K562 (cell line): ENCODE results near the gene RAPSN. TPM values are rescaled to one million over a fixed set of nuclear protein-coding genes. Genes with fewer than 3 reads are reported as not detected.

Experiments
- CBFA2T3 ChIP-seq: fragments of 450-650 bp; IDR thresholded peaks from 2 replicates; pipeline ENCODE4 v1.6.1; 2017
- CREM ChIP-seq: IDR thresholded peaks from 2 replicates; pipeline ENCODE4 v1.6.1; 2014; ENCODE audit warnings: antibody characterized with exemption, low read depth
- ESRRA ChIP-seq: fragments of 450-650 bp; IDR thresholded peaks from 2 replicates; pipeline ENCODE4 v1.6.1; 2014; ENCODE audit warnings: low read depth, mild to moderate bottlenecking, moderate library complexity, borderline replicate concordance
- FIP1L1 ChIP-seq: fragments of 200-400 bp; formaldehyde crosslinking; IDR thresholded peaks from 2 replicates; pipeline ENCODE4 v1.6.1; 2018; ENCODE audit warnings: mild to moderate bottlenecking, low read depth, low read length; ENCODE audit not compliant: poor library complexity, severe bottlenecking
- HDGF ChIP-seq: fragments of 450-650 bp; IDR thresholded peaks from 2 replicates; pipeline ENCODE4 v1.6.1; 2016
- HNRNPH1 ChIP-seq: fragments of 200-400 bp; formaldehyde crosslinking; optimal IDR thresholded peaks from 2 replicates; pipeline ENCODE3; 2017; ENCODE audit warnings: low read depth, mild to moderate bottlenecking, low read length, moderate library complexity
- HNRNPLL ChIP-seq: fragments of 200-400 bp; formaldehyde crosslinking; IDR thresholded peaks from 2 replicates; pipeline ENCODE4 v1.6.1; 2017; ENCODE audit warnings: low read length, low read depth, mild to moderate bottlenecking; ENCODE audit not compliant: poor library complexity, severe bottlenecking
- MIER1 ChIP-seq: fragments of 450-650 bp; IDR thresholded peaks from 2 replicates; pipeline ENCODE4 v1.6.1; 2016; ENCODE audit warnings: antibody characterized with exemption, mild to moderate bottlenecking, low read depth
- MTA3 ChIP-seq: fragments of 450-650 bp; formaldehyde crosslinking; IDR thresholded peaks from 2 replicates; pipeline ENCODE4 v1.6.1; 2017; ENCODE audit warnings: mild to moderate bottlenecking, borderline replicate concordance
- PHF21A ChIP-seq: fragments of 450-650 bp; IDR thresholded peaks from 2 replicates; pipeline ENCODE4 v1.6.1; 2017; ENCODE audit warnings: low read depth, borderline replicate concordance
- TAF15 ChIP-seq: fragments of 200-400 bp; formaldehyde crosslinking; IDR thresholded peaks from 2 replicates; pipeline ENCODE4 v1.6.1; 2017; ENCODE audit warnings: mild to moderate bottlenecking, low read depth, low read length, moderate library complexity
- ZNF316 ChIP-seq: fragments of 450-650 bp; IDR thresholded peaks from 2 replicates; pipeline ENCODE4 v1.6.1; 2016
- polyA plus RNA-seq, 8 experiments: library from polyadenylated mRNA; depleted of rRNA in 4 of 8; stranded (reverse) in 5 of 8; unstranded in 3 of 8; fragments of >200 nt; fragmentation: Nextera tagmentation in 2 of 8; fragmentation: Illumina TruSeq in 1 of 8; extraction: Ambion mirVana in 2 of 8; extraction: Trizol in 1 of 8; gene quantifications; 2 replicates each; pipeline versions ENCODE4 v1.2.1 to v1.2.3, GENCODE V29; 2011 to 2014; ENCODE audit warnings: inconsistent platforms in 1 of 8, missing spikeins in 1 of 8
- total RNA-seq, 7 experiments: library from RNA; depleted of rRNA in 6 of 7; stranded (reverse); fragments of >200 nt in 6 of 7; fragmentation: Illumina TruSeq in 2 of 7; extraction: Trizol in 2 of 7; gene quantifications; 2 replicates each; pipeline versions ENCODE4 v1.2.1 to v1.2.3, GENCODE V29; 2011 to 2021; ENCODE audit warnings: low replicate concordance in 1 of 7
- TF ChIP-seq, protein P1 (sequence below): fragments of 250-450 bp; sonication (Bioruptor Pico); IDR thresholded peaks from 2 replicates; pipeline ENCODE4 v1.8.0; 2021; ENCODE audit warnings: mild to moderate bottlenecking, moderate library complexity
- TF ChIP-seq, protein P2 (sequence below): IDR thresholded peaks from 2 replicates; pipeline ENCODE4 v1.6.1; 2011; ENCODE audit not compliant: insufficient read length; ENCODE audit errors: extremely low read depth
- TF ChIP-seq, protein P3 (sequence below): sonication (generic); formaldehyde crosslinking; IDR thresholded peaks from 2 replicates; pipeline ENCODE4 v1.8.1; 2023; ENCODE audit warnings: missing genetic modification reagents, mild to moderate bottlenecking, borderline replicate concordance
- TF ChIP-seq, protein P4 (sequence below): fragments of 450-650 bp; formaldehyde crosslinking; IDR thresholded peaks from 2 replicates; pipeline ENCODE4 v1.4.0; 2020; ENCODE audit warnings: mild to moderate bottlenecking, moderate library complexity
- TF ChIP-seq, protein P5 (sequence below): sonication (generic); formaldehyde crosslinking; IDR thresholded peaks from 2 replicates; pipeline ENCODE4 v1.9.0; 2022; ENCODE audit warnings: mild to moderate bottlenecking, missing genetic modification reagents
- TF ChIP-seq, protein P6 (sequence below): fragments of 450-650 bp; IDR thresholded peaks from 2 replicates; pipeline ENCODE4 v1.6.1; 2017; ENCODE audit warnings: antibody characterized with exemption

The RAPSN gene
- total and polyA plus RNA-seq, 9 of the 15 experiments (the other 6 are each of a cell fraction or from before 2014, with no cell fraction given) = 0.06 to 0.11 TPM; not detected in 7

DNA sequence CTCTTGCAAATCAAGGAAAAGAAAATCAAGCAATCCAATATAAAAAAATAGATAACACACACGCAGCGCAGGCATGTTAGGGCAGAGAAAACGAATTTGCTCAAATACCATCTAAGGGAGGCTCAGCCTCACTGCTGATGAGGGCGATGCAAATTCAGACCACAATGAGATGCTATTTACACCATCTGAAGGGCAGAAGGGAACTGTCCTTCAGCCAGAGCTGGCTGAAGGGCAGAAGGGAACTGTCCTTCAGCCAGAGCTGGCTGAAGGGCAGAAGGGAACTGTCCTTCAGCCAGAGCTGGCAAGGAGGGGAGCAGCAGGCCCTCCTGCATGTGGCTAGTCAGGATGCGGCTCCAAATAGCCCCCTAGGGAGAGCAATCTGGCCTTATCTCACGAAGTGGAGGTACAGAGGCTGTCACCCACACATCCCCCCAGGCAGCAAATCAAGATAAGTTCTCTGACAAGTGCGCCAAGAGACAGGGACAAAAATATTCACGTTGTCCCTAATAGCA, 48.1 kb downstream of the RAPSN start (continued):
- TF ChIP-seq CREM = 0 out of 2 replicates have a peak, but pooled peaks have one; percentile 29
- TF ChIP-seq MTA3 = 0 out of 2 replicates have a peak, but pooled peaks have one; percentile 18
- TF ChIP-seq CBFA2T3 = peak; percentile 70
- TF ChIP-seq, protein P1, sequence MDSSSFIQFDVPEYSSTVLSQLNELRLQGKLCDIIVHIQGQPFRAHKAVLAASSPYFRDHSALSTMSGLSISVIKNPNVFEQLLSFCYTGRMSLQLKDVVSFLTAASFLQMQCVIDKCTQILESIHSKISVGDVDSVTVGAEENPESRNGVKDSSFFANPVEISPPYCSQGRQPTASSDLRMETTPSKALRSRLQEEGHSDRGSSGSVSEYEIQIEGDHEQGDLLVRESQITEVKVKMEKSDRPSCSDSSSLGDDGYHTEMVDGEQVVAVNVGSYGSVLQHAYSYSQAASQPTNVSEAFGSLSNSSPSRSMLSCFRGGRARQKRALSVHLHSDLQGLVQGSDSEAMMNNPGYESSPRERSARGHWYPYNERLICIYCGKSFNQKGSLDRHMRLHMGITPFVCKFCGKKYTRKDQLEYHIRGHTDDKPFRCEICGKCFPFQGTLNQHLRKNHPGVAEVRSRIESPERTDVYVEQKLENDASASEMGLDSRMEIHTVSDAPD (CRISPR knock-in tag) = no peak
- no peak for TF ChIP-seq HNRNPLL
- TF ChIP-seq HNRNPH1 = no peak
- TF ChIP-seq FIP1L1 = no peak
- TF ChIP-seq TAF15 = no peak
- TF ChIP-seq, protein P2, sequence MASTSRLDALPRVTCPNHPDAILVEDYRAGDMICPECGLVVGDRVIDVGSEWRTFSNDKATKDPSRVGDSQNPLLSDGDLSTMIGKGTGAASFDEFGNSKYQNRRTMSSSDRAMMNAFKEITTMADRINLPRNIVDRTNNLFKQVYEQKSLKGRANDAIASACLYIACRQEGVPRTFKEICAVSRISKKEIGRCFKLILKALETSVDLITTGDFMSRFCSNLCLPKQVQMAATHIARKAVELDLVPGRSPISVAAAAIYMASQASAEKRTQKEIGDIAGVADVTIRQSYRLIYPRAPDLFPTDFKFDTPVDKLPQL = no peak
- 0 out of 2 replicates have a peak, but pooled peaks have one; percentile 26 for TF ChIP-seq PHF21A
- no peak for TF ChIP-seq MIER1
- TF ChIP-seq, protein P3, sequence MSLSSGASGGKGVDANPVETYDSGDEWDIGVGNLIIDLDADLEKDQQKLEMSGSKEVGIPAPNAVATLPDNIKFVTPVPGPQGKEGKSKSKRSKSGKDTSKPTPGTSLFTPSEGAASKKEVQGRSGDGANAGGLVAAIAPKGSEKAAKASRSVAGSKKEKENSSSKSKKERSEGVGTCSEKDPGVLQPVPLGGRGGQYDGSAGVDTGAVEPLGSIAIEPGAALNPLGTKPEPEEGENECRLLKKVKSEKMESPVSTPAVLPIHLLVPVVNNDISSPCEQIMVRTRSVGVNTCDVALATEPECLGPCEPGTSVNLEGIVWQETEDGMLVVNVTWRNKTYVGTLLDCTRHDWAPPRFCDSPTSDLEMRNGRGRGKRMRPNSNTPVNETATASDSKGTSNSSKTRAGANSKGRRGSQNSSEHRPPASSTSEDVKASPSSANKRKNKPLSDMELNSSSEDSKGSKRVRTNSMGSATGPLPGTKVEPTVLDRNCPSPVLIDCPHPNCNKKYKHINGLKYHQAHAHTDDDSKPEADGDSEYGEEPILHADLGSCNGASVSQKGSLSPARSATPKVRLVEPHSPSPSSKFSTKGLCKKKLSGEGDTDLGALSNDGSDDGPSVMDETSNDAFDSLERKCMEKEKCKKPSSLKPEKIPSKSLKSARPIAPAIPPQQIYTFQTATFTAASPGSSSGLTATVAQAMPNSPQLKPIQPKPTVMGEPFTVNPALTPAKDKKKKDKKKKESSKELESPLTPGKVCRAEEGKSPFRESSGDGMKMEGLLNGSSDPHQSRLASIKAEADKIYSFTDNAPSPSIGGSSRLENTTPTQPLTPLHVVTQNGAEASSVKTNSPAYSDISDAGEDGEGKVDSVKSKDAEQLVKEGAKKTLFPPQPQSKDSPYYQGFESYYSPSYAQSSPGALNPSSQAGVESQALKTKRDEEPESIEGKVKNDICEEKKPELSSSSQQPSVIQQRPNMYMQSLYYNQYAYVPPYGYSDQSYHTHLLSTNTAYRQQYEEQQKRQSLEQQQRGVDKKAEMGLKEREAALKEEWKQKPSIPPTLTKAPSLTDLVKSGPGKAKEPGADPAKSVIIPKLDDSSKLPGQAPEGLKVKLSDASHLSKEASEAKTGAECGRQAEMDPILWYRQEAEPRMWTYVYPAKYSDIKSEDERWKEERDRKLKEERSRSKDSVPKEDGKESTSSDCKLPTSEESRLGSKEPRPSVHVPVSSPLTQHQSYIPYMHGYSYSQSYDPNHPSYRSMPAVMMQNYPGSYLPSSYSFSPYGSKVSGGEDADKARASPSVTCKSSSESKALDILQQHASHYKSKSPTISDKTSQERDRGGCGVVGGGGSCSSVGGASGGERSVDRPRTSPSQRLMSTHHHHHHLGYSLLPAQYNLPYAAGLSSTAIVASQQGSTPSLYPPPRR (CRISPR knock-in tag) = no peak
- TF ChIP-seq HDGF = peak; percentile 48; the same call in 1 of the 2 replicates
- TF ChIP-seq, protein P4, sequence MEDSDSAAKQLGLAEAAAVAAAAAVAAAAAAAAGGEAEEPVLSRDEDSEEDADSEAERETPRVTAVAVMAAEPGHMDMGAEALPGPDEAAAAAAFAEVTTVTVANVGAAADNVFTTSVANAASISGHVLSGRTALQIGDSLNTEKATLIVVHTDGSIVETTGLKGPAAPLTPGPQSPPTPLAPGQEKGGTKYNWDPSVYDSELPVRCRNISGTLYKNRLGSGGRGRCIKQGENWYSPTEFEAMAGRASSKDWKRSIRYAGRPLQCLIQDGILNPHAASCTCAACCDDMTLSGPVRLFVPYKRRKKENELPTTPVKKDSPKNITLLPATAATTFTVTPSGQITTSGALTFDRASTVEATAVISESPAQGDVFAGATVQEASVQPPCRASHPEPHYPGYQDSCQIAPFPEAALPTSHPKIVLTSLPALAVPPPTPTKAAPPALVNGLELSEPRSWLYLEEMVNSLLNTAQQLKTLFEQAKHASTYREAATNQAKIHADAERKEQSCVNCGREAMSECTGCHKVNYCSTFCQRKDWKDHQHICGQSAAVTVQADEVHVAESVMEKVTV = no peak
- no peak for TF ChIP-seq ZNF316
- peak; percentile 95 for TF ChIP-seq ESRRA
- TF ChIP-seq, protein P5, sequence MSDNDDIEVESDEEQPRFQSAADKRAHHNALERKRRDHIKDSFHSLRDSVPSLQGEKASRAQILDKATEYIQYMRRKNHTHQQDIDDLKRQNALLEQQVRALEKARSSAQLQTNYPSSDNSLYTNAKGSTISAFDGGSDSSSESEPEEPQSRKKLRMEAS = no peak
- TF ChIP-seq, protein P6, sequence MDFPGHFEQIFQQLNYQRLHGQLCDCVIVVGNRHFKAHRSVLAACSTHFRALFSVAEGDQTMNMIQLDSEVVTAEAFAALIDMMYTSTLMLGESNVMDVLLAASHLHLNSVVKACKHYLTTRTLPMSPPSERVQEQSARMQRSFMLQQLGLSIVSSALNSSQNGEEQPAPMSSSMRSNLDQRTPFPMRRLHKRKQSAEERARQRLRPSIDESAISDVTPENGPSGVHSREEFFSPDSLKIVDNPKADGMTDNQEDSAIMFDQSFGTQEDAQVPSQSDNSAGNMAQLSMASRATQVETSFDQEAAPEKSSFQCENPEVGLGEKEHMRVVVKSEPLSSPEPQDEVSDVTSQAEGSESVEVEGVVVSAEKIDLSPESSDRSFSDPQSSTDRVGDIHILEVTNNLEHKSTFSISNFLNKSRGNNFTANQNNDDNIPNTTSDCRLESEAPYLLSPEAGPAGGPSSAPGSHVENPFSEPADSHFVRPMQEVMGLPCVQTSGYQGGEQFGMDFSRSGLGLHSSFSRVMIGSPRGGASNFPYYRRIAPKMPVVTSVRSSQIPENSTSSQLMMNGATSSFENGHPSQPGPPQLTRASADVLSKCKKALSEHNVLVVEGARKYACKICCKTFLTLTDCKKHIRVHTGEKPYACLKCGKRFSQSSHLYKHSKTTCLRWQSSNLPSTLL = no peak
